Esophagus muscularis mucosa (tissue), 3 donors: ENCODE results near the gene ITIH6.

Experiments used
- POLR2AphosphoS5 ChIP-seq, 2 donors: sonication (generic); formaldehyde crosslinking; IDR thresholded peaks; one replicate each; pipeline ENCODE4 v1.6.1; 2017; ENCODE audit warnings: antibody characterized with exemption in 2 of 2
- TF ChIP-seq, protein P1 (sequence below), 3 experiments: fragments of 200-600 bp in 2 of 3; fragments of 450-650 bp in 1 of 3; sonication (generic) in 2 of 3; IDR thresholded peaks; one replicate each; pipeline ENCODE4 v1.5.1; 2017 to 2019; ENCODE audit warnings: antibody characterized with exemption in 3 of 3, mild to moderate bottlenecking in 2 of 3, moderate library complexity in 1 of 3

GRCh38 chrX:54788446-54788845 is 9.6 kb downstream of the ITIH6 start:
- TF ChIP-seq POLR2AphosphoS5 (IDR thresholded peaks at IDR 0.05): no peak
- TF ChIP-seq, protein P1, sequence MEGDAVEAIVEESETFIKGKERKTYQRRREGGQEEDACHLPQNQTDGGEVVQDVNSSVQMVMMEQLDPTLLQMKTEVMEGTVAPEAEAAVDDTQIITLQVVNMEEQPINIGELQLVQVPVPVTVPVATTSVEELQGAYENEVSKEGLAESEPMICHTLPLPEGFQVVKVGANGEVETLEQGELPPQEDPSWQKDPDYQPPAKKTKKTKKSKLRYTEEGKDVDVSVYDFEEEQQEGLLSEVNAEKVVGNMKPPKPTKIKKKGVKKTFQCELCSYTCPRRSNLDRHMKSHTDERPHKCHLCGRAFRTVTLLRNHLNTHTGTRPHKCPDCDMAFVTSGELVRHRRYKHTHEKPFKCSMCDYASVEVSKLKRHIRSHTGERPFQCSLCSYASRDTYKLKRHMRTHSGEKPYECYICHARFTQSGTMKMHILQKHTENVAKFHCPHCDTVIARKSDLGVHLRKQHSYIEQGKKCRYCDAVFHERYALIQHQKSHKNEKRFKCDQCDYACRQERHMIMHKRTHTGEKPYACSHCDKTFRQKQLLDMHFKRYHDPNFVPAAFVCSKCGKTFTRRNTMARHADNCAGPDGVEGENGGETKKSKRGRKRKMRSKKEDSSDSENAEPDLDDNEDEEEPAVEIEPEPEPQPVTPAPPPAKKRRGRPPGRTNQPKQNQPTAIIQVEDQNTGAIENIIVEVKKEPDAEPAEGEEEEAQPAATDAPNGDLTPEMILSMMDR (IDR thresholded peaks at IDR 0.05): no peak
